Spinal cord (tissue), 10 donors: Measurements from ENCODE around the gene PDC. TPM values are rescaled to one million over a fixed set of nuclear protein-coding genes. Genes with fewer than 3 reads are reported as not detected.

Source experiments
- DNase-seq, 6 donors: peaks; one replicate each; pipeline versions ENCODE4 v3.0.0 to v3.0.0-alpha.2; 2013 to 2015; ENCODE audit warnings: low spot score in 6 of 6, low read depth in 4 of 6
- H3K27ac ChIP-seq: one replicate; pipeline ENCODE4 v1.5.1; 2013; ENCODE audit warnings: low read depth, low read length, control low read depth
- H3K27me3 ChIP-seq: one replicate; pipeline ENCODE4 v1.6.1; 2013; ENCODE audit warnings: low read length; ENCODE audit not compliant: control insufficient read depth, insufficient read depth
- H3K36me3 ChIP-seq: one replicate; pipeline ENCODE4 v1.6.1; 2013; ENCODE audit warnings: low read length; ENCODE audit not compliant: control insufficient read depth, insufficient read depth
- H3K4me1 ChIP-seq: one replicate; pipeline ENCODE4 v1.6.1; 2013; ENCODE audit warnings: low read length; ENCODE audit not compliant: control insufficient read depth, insufficient read depth
- H3K4me3 ChIP-seq: one replicate; pipeline ENCODE4 v1.5.1; 2013; ENCODE audit warnings: low read depth, low read length, control low read depth
- H3K9me3 ChIP-seq: one replicate; pipeline ENCODE4 v1.6.1; 2013; ENCODE audit warnings: low read length; ENCODE audit not compliant: control insufficient read depth, insufficient read depth
- WGBS: methylation state at CpG from one replicate; pipeline ENCODE4 v1.1.5; 2013; ENCODE audit warnings: missing lambda C conversion rate; ENCODE audit not compliant: insufficient coverage; 5-methylcytosine and 5-hydroxymethylcytosine counted together
- polyA plus RNA-seq, 2 donors: library from polyadenylated mRNA; unstranded; fragments of 120-200 nt; gene quantifications; one replicate each; pipeline ENCODE4 v1.2.1, GENCODE V29; 2013; ENCODE audit not compliant: insufficient read length in 2 of 2
- total RNA-seq, 2 donors: library from RNA; depleted of rRNA in 1 of 2; stranded (reverse); fragments of 120-200 nt in 1 of 2; fragments of >200 nt in 1 of 2; gene quantifications; one replicate each; pipeline versions ENCODE4 v1.2.3 to v1.2.4, GENCODE V29; 2013 to 2014
- donor health status: healthy.

The PDC gene
- total and polyA plus RNA-seq, 4 donors: 0.56 to 0.62 TPM; not detected in 2

- DNase-seq: no peak
- Histone ChIP-seq H3K27ac (no peak overlapping the region), H3K36me3 (no peaks in the 10 kb centered on the region), H3K9me3 (no peaks in the 10 kb centered on the region), H3K27me3 (no peaks in the 10 kb centered on the region), H3K4me1 (no peaks in the 10 kb centered on the region), H3K4me3 (no peak overlapping the region)
- no CpG with 5 or more reads among the region's 7 CpGs for WGBS
Observed at GRCh38 chr1:186492531-186493291, 31.8 kb upstream of the PDC start.

- Histone ChIP-seq H3K4me1 (no peaks in the 10 kb centered on the region), H3K36me3 (no peaks in the 10 kb centered on the region), H3K27me3 (no peaks in the 10 kb centered on the region), H3K9me3 (no peaks in the 10 kb centered on the region), H3K27ac (no peak overlapping the region), H3K4me3 (no peak overlapping the region)
- no CpG with 5 or more reads among the region's 2 CpGs for WGBS
- no peak for DNase-seq
Observed at GRCh38 chr1:186491336-186491735, 30.4 kb upstream of the PDC start.

GRCh38 chr1:186487163-186487562 lies 26.2 kb upstream of the PDC start:
- Histone ChIP-seq H3K9me3 (no peaks in the 10 kb centered on the region), H3K27ac (no peak overlapping the region), H3K27me3 (no peaks in the 10 kb centered on the region), H3K4me3 (no peak overlapping the region), H3K36me3 (no peaks in the 10 kb centered on the region), H3K4me1 (no peaks in the 10 kb centered on the region)
- WGBS: no CpG with 5 or more reads among the region's 2 CpGs
- DNase-seq: no peak

- Histone ChIP-seq H3K27me3 (no peaks in the 10 kb centered on the region), H3K27ac (no peak overlapping the region), H3K9me3 (no peaks in the 10 kb centered on the region), H3K36me3 (no peaks in the 10 kb centered on the region), H3K4me3 (no peak overlapping the region), H3K4me1 (no peaks in the 10 kb centered on the region)
- DNase-seq: no peak
- no CpG with 5 or more reads among the region's 1 CpG for WGBS
Observed at GRCh38 chr1:186486061-186486460, 25.1 kb upstream of the PDC start.

- WGBS: no CpG with 5 or more reads among the region's 2 CpGs
- no peak overlapping the region for H3K4me3 ChIP-seq
- no peak overlapping the region for H3K27ac ChIP-seq
- H3K36me3 ChIP-seq: no peaks in the 10 kb centered on the region
- no peaks in the 10 kb centered on the region for H3K4me1 ChIP-seq
- no peaks in the 10 kb centered on the region for H3K9me3 ChIP-seq
- H3K27me3 ChIP-seq: no peaks in the 10 kb centered on the region
- DNase-seq: no peak
Observed at GRCh38 chr1:186483561-186483960, 22.6 kb upstream of the PDC start.

GRCh38 chr1:186482661-186483255 lies 21.8 kb upstream of the PDC start:
- no peaks in the 10 kb centered on the region for H3K27me3 ChIP-seq
- H3K4me1 ChIP-seq: no peaks in the 10 kb centered on the region
- no peaks in the 10 kb centered on the region for H3K36me3 ChIP-seq
- WGBS: 0% methylated on average over 4 of the region's 4 CpGs
- no peak overlapping the region for H3K27ac ChIP-seq
- peak; percentile 60 to 94 (median 66) for DNase-seq
- no peaks in the 10 kb centered on the region for H3K9me3 ChIP-seq
- H3K4me3 ChIP-seq: no peak overlapping the region

- WGBS: no CpG with 5 or more reads among the region's 2 CpGs
- Histone ChIP-seq H3K9me3 (no peaks in the 10 kb centered on the region), H3K4me1 (no peaks in the 10 kb centered on the region), H3K27ac (no peak overlapping the region), H3K4me3 (no peak overlapping the region), H3K27me3 (no peaks in the 10 kb centered on the region), H3K36me3 (no peaks in the 10 kb centered on the region)
- no peak for DNase-seq
Observed at GRCh38 chr1:186481303-186481888, 20.5 kb upstream of the PDC start.

- Histone ChIP-seq H3K4me3 (no peak overlapping the region), H3K36me3 (no peaks in the 10 kb centered on the region), H3K9me3 (no peaks in the 10 kb centered on the region), H3K27me3 (no peaks in the 10 kb centered on the region), H3K4me1 (no peaks in the 10 kb centered on the region), H3K27ac (no peak overlapping the region)
- DNase-seq: no peak
- WGBS: no CpG with 5 or more reads among the region's 2 CpGs
Observed at GRCh38 chr1:186479162-186479561, 18.2 kb upstream of the PDC start.

- no peak for DNase-seq
- Histone ChIP-seq H3K27ac (no peak overlapping the region), H3K4me1 (no peaks in the 10 kb centered on the region), H3K27me3 (no peaks in the 10 kb centered on the region), H3K4me3 (no peak overlapping the region), H3K36me3 (no peaks in the 10 kb centered on the region), H3K9me3 (no peaks in the 10 kb centered on the region)
- 80% methylated on average over 1 of the region's 5 CpGs for WGBS
Observed at GRCh38 chr1:186476264-186477040, 15.5 kb upstream of the PDC start.
